B cell (primary cell): ENCODE results near the gene FBLIM1.
A peak's percentile ranks its signal among the peaks of the same experiment; 100 is the strongest.

Experiments used
- EZH2 ChIP-seq: IDR thresholded peaks from 2 replicates; pipeline ENCODE4 v1.6.1; 2012; ENCODE audit warnings: borderline replicate concordance, low read depth, mild to moderate bottlenecking, moderate library complexity, low read length; ENCODE audit not compliant: insufficient read depth, poor library complexity, severe bottlenecking
- TF ChIP-seq, protein P1 (sequence below): fragments of 200-600 bp; IDR thresholded peaks from one replicate; pipeline ENCODE4 v1.8.0; 2022; ENCODE audit warnings: antibody characterized with exemption, mild to moderate bottlenecking

DNA sequence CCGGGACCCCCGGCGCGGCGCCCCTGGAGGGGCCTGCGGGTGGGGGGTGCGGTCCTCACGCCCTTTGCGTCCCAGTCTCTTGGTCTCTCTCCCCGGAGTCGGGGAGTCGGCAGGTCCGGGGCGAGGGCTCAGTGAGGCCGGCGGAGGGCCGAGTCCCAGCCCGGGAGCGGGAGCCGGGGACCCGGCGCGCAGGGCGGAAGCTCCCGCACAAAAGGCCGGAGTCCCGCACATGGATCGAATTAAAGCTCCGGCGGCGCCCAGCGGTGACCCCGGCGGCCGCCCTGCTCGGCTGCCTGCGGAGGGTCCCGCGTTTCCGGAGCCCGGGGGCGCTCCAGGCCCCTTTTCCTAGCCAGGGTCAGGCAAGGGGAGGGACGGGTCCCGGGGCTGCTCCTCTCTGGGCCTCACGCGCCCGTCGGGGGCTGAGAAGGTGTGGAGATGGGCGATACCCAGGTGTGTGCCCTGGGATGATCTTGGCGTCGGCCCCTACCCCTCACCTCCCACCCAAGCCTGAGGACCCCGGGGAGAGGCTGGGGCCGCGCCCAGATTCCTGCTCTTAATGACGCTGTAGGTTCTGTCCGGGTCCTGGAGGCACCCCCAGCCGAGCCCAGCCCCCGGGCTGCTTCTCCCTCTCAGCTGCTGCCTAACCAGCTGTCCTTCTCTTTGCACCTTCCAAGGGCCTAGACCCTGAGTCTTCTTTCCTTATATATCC, 512 bp downstream of the FBLIM1 start:
- TF ChIP-seq, protein P1, sequence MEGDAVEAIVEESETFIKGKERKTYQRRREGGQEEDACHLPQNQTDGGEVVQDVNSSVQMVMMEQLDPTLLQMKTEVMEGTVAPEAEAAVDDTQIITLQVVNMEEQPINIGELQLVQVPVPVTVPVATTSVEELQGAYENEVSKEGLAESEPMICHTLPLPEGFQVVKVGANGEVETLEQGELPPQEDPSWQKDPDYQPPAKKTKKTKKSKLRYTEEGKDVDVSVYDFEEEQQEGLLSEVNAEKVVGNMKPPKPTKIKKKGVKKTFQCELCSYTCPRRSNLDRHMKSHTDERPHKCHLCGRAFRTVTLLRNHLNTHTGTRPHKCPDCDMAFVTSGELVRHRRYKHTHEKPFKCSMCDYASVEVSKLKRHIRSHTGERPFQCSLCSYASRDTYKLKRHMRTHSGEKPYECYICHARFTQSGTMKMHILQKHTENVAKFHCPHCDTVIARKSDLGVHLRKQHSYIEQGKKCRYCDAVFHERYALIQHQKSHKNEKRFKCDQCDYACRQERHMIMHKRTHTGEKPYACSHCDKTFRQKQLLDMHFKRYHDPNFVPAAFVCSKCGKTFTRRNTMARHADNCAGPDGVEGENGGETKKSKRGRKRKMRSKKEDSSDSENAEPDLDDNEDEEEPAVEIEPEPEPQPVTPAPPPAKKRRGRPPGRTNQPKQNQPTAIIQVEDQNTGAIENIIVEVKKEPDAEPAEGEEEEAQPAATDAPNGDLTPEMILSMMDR = no peak
- peak; percentile 90 for TF ChIP-seq EZH2
